Mesenteric fat pad (tissue), 1 donor: Measurements from ENCODE around the gene MARK3. TPM values are rescaled to one million over a fixed set of nuclear protein-coding genes. Genes with fewer than 3 reads are reported as not detected.

Source experiments
- DNase-seq: peaks from one replicate; pipeline ENCODE4 v3.0.0-alpha.2; 2020; ENCODE audit warnings: low spot score
- total RNA-seq: library from RNA; stranded (reverse); fragmentation: NEBNext Ultra II Directional; extraction: Animal tissue kit (Norgen Biotek cat#: 25700); gene quantifications from one replicate; pipeline ENCODE4 v1.2.1, GENCODE V29; 2021
- donor health status: DM: yes; HTN: yes; CAD: no.

The MARK3 gene
- total RNA-seq, 1 donor from 2014 or later = 78.3 TPM

GRCh38 chr14:103433916-103434563, 48.8 kb downstream of the MARK3 start:
- DNase-seq = no peak

DNA sequence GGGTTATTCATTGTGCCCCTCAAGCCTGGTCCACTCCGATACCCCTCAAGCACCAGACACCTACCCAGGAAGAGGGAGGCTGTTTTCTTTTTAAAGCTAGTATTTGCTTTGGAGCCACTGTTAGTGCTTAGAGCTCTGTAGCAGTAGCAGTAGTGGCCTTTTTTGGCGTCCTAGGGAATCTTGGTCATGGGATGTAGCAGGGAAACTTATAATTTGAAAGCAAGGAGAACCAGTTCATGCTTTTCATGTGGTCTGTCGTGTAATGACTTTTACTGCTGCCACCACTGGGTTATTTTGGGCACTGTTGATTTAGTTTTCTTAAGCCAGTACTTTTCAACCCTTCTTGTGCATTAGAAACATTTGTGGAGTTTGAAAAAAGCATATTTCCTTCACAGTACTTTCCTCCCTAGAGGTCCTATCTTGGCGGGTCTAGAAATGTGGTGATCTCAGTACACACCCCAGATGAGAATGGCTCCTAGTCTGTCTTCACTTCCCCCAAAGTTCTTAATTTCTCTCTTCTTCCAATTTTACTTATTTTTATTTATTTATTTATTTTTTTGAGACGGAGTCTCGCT, 49.7 kb downstream of the MARK3 start:
- no peak for DNase-seq

- no peak for DNase-seq
These were observed 51.3 kb downstream of the MARK3 start for GRCh38 chr14:103436533-103436932.

- no peak for DNase-seq
These were observed 57.1 kb downstream of the MARK3 start for GRCh38 chr14:103442288-103442687.

DNA sequence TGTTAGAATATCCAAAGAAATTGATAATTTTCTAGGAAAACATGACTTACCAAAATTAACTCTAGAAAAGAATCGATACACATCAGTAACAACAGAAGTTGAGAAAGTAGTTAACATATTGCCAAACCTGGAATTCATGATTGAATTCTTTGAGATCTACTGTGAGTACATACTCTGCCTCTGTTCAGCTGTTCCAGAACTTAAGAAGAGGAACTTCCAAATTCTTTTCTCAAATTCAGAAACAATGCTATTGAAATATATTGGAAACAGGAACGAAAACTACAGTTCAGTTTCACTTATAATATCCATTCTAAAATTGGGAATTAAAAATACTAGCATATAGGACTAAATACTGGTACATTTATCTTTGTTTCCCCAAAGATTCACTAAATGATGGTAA, 57.9 kb downstream of the MARK3 start:
- DNase-seq = no peak

GRCh38 chr14:103444837-103445524, 59.8 kb downstream of the MARK3 start:
- no peak for DNase-seq

GRCh38 chr14:103445806-103446205, 60.6 kb downstream of the MARK3 start:
- no peak for DNase-seq

GRCh38 chr14:103448097-103448496, 62.9 kb downstream of the MARK3 start:
- no peak for DNase-seq

DNA sequence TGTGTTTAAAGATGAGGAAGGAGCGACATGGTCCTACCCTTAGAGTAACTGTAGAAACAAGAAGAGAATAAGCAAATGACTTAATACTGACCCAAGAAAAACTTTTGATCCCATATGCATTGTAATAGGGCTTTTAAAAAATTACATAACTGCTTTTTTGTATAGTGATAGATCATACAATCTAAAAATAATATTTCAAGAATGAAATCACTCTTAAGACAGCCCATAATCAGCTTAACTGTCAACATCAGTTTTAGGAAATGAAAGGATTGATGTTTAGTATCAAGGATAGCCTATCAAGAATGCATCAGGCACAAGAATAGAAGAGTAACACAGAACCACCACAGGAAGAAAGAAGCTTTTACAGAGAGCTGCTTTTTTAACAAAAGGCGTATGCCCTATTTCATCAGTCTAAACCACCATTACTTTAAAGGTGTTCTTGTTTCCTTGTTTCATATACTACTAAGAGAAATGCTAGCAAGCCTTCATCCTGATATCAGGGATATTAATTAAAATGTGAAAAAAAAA, 64.5 kb downstream of the MARK3 start:
- no peak for DNase-seq

DNA sequence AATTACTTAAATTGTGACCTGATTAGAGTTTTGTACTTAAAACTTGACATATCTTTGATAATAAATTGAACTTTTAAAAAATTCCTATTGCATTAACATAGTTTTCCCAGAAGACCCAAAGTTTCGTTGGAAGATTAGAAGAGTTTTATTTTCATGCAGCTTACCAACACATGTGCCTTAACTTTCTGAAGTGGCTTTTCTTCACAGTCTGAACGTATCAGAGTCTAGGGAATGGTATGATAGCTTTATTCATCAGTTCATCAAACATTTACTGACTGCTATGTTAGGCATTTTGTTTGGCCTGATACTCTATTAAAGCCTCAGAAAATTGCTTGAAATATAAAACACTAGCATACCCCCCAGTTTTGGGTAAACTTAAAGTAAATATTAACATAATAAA, 65.2 kb downstream of the MARK3 start:
- no peak for DNase-seq

GRCh38 chr14:103451401-103451800, 66.2 kb downstream of the MARK3 start:
- DNase-seq = no peak

- no peak for DNase-seq
These were observed 68.6 kb downstream of the MARK3 start for GRCh38 chr14:103453791-103454190.

GRCh38 chr14:103456167-103456835, 71.1 kb downstream of the MARK3 start:
- DNase-seq = no peak

GRCh38 chr14:103460415-103460814, 75.2 kb downstream of the MARK3 start:
- DNase-seq = no peak

- DNase-seq = no peak
These were observed 77.9 kb downstream of the MARK3 start for GRCh38 chr14:103463149-103463548.

GRCh38 chr14:103463851-103464250, 78.6 kb downstream of the MARK3 start:
- DNase-seq = no peak

- DNase-seq = no peak
These were observed 87.7 kb downstream of the MARK3 start for GRCh38 chr14:103472939-103473338.

DNA sequence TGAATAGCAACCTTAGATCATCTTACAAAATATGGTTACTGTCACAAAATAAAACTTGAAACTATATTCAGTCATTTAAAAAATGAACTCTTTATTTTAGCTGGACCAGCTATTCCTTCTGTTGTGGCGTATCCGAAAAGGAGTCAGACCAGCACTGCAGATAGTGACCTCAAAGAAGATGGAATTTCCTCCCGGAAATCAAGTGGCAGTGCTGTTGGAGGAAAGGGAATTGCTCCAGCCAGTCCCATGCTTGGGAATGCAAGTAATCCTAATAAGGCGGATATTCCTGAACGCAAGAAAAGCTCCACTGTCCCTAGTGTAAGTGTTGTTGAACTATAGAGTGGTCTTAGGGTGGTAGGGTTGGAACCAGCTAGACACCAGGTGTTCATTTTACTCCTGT, 89.7 kb downstream of the MARK3 start:
- no peak for DNase-seq

- DNase-seq = no peak
These were observed 90.8 kb downstream of the MARK3 start for GRCh38 chr14:103476065-103476464.

GRCh38 chr14:103476631-103477030, 91.4 kb downstream of the MARK3 start:
- DNase-seq = no peak

GRCh38 chr14:103480595-103480994, 95.4 kb downstream of the MARK3 start:
- DNase-seq = no peak

DNA sequence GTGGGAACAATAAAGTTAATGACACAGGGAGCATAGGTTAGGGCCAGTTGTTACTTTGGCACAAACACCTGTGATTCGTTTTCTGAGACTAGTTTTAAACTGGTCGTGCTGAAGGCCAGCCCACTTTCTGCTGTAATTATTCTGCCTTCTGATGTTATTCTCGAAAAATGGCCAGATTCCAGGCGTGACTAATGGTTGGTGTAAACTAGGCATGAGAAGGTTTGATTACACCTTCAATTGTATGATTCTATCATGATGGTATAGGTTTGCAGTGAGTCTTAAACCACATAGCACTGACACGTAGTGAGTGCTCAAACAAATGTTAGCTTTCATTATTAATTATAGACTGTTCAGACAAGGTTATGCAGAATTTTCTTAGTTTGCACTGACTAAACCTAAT, 98.4 kb downstream of the MARK3 start:
- no peak for DNase-seq
